GM18873 (cell line): ENCODE data around the gene UGP2.
"Not testable (repeated sequence)": the region's sequence is repeated elsewhere in the genome, so short reads cannot be mapped to it uniquely, and the experiment has no call there.

Experiments used
- ATAC-seq: cut with Tn5 transposase; IDR thresholded peaks from one replicate; pipeline ENCODE4 v1.9.1; 2021; ENCODE audit warnings: mild to moderate bottlenecking, moderate library complexity, moderate number of reproducible peaks; ENCODE audit not compliant: unreplicated experiment, low FRiP score

Gene UGP2

DNA sequence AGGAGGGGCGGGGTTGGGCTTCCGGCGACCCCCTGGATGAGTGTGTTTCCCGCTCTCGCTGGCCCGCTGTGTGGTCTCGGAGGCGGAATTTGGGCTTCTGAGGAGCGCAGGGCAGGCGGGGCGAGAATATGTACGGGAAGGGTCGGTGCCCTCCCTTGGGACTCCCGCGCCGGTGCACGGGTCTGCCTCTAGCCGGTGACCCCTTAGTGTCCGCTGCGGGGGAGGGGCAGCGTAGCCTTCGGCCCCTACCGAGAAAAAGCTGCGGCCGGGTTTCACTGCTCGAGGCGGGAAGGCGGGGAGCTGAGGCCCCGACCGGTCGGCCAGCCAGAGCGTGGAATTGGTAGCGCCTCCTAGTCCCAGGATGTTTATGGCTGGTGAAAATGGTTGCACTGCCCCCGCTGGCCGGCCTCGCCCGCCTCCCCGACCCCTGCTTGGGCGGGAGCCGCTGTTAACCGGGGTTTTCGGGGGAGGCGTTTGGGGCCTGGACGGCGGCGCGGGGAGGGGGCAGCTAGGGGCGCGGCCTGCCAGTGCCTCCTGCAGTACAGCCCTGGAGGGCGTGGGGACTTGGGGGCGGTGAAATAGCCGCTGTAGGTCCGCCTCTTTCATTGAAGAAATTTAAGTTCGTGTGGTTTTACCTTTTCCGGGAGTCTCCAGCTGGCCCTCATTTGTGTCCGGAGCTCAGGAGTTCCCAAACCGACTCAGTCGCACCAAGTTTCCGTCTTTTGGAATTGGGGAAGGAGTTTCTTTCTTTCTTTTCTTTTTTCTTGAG, at the start of gene UGP2:
TSS of gene UGP2 (plus strand) at position 643 of the 769 bp plus-strand sequence. CDS start 290 bp downstream, outside the sequence.
- ATAC-seq = peak; percentile 42

DNA sequence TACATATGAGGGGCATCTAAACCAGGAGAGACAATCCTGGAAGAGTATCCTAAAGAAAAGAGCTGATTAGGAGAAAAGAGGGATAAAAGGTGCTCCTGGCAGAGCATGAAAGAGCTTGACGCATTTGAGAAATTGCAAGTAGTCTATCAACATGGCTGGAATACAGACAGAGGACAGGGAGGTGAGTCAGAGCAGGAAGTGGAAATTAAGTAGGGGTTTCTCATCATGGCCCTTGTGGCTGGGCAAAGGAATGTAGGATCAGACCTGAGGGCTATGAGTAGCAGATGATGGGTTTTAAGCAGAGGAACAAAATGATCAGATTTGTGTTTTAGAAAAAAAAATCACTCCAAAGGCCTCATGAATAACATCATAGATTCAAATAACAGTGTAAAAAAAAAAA, 49.2 kb upstream of the UGP2 start:
- ATAC-seq = no peak

DNA sequence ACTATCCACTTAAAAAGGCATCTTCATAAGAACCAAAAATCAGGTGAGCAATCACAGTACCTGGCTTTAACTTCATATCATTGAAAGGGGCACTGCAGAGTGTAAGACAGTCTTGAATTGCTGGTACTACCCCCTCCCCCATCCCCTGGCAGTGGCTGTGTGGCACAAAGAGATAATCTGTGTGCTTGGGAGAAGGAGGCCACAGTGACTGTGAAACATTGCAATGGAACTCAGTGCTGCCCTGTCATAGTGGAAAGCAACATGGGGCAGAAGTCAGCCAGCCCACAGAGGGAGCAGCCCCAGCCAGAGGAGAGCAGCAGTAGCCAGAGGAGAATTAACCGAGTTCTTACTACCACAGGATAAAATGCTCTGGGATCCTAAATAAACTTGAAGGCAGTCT, 45.3 kb upstream of the UGP2 start:
- no peak for ATAC-seq

DNA sequence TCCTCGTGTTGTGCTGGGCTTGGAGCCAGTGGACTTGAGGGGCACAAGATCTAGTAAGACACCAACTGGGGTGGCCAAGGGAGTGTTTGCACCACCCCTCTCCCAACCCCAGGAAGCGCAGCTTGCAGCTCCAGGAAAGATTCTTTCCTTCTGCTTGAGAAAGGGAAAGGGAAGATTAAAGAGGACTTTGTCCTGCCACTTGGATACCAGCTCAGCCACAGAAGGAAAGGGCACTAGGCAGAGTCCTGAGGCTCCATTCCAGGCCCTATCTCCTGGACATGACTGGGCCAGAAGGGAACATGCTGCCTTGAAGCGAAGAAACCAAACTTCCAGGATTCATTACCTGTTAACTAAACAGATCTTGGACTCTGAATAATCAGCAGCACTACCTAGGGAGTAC, 44.9 kb upstream of the UGP2 start:
- no peak for ATAC-seq

DNA sequence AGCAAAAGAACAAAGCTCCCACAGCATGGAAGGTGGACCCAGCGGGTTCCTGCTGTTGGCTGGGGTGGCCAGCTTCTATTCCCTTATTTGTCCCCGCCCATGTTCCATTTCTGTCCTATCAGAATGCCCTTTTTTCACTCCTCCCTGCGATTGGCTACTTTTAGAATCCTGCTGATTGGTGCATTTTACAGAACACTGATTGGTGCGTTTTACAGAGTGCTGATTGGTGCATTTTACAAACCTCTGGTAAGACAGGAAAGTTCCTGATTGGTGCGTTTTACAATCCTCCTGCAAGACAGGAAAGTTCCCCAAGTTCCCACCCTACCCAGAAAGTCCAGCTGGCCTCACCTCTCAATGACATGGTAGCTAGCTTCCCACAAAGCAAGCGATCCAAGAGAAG, 40.2 kb upstream of the UGP2 start:
- ATAC-seq = no peak

DNA sequence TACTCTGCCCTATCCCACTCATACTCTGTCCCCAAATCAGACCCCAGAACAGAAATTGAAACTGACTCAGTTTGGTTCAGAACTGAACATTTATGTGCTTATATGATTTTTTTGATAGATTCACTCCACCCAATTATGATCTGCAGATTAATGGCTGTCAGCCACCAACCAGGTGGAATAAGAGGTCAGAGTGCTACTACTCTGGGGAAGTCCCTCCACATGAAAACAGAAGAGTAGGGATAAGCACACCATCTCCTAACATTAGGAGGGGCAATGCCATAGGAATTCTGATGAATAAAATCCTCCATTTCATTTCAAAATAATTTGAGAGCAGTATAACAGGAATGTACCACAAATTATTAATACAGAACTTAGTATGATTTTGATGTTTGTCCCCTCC, 36.3 kb upstream of the UGP2 start:
- ATAC-seq = no peak

DNA sequence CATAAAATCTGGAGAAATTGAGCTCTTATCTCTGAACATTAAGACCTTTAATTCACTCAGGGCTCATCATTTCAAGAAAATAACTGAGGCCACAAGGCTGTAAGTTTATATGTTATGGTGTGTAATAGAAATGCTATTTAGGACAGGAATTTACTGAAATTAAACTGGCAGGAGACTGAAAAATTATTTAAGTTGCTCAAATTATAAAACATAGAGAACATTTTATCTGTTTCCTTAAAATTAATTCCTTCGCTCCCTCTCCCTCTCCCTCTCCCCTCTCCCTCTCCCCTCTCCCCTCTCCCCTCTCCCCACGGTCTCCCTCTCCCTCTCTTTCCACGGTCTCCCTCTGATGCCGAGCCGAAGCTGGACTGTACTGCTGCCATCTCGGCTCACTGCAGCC, 33.7 kb upstream of the UGP2 start:
- ATAC-seq = not testable (repeated sequence)

DNA sequence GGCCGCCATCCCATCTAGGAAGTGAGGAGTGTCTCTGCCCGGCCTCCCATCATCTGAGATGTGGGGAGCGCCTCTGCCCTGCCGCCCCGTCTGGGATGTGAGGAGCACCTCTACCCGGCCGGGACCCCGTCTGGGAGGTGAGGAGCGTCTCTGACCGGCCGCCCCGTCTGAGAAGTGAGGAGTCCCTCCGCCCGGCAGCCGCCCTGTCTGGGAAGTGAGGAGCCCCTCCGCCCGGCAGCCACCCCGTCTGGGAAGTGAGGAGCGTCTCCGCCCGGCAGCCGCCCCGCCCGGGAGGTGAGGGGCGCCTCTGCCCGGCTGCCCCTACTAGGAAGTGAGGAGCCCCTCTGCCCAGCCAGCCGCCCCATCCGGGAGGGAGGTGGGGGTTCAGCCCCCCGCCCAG, 32.8 kb upstream of the UGP2 start:
- ATAC-seq = not testable (repeated sequence)

DNA sequence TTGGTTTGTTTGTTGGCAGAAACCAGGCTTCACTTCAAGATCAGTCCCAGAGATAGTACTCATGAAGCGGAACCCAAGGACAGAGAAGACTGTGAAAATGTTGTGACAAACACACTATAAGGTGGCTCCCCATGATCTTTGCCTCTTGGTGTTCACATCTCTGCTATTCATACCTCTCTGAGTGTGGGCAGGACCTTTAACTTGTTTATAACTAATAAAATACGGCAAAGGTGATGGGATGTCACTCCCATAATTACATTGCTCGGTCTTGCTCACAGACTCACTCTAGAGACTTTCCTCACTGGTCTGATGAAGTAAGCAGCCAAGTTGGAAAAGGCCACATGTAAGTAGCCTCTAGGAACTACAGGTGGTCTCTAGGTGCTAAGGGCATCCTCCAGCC, 30.6 kb upstream of the UGP2 start:
- no peak for ATAC-seq

DNA sequence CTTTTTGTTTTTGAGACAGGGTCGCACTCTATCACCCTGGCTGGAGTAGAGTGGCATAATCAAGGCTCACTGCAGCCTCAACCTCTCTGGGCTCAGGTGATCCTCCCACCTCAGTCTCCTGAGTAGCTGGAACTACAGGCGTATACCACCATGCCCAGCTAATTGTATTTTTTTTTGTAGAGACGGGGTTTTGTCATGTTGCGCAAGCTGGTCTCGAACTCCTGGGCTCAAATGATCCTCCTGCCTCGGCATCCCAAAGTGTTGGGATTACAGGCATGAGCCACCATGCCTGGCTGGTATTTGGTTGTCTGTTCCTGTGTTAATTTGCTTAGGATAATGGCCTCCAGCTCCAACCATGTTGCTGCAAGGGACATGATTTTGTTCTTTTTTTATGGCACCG, 29.8 kb upstream of the UGP2 start:
- not testable (repeated sequence) for ATAC-seq

DNA sequence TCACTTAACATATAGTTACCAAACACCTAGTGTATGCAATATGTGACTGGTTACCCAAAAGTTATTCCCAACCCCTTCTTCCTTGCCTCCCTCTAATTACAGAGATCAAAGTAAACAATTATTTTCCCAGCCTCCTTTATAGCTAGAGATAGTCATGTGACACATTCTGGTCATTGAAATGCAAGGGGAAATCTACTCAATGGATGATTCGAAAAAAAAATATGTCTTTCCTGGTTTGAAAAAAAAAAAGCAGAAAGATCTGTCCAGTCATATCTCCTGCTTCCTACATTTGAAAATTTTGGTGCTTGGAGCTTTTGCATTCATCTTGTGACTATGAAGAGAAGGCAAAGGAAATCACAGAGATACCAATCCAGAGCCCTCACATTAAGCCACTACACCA, 27.6 kb upstream of the UGP2 start:
- no peak for ATAC-seq

DNA sequence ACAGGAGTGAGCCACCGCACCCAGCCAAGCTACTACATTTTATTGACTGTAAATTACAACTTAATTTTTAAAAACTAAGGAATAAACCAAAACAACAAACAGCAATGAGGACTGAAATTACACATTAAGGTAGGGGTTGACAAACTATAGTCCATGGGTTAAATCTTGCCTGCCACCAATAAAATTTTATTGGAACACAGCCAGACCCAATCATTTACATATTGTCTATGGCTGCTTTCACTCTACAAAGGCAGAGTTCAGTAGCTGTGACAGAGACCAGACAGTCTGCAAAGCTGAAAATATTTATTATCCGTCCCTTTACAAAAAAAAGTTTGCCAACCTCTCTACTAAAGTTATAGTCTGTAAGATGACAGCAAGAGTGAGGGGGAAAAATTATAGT, 24.3 kb upstream of the UGP2 start:
- ATAC-seq = no peak

DNA sequence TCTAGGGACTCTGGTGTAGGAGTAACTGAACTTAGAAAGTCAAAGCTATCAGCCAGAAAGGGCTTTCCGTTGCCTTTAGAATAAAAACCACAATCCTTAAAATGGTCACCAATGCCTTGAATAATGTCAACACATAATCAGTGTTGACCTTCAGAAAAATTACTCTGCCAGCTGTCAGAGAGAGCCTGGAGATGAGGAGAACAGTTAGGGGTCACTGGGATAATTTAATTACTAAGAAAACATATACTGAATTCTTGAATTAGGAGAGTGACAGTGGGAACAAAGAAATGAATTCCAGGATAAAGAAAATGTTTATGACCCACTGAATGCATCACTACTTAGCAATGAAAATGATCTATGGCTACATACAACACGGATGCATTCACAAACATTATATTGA, 23.4 kb upstream of the UGP2 start:
- no peak for ATAC-seq

DNA sequence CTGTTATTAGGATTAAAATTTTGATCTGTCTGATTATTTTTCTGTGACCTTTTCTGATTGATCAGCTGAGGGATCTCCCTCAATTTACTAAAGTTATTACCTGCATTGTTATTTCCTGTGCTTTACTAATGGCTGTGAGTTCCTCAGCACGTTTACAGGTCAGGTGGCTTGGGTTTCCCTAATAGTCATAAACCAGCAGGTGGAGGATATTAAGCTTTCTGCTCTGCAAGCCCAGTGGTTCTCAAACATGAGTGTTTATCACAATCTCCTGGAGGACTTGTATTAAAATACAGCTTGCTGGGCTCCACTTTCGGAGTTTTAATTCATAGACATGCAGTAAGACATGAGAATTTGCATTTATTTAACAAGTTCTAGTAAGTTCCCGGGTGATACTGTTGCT, 22.4 kb upstream of the UGP2 start:
- ATAC-seq = no peak

DNA sequence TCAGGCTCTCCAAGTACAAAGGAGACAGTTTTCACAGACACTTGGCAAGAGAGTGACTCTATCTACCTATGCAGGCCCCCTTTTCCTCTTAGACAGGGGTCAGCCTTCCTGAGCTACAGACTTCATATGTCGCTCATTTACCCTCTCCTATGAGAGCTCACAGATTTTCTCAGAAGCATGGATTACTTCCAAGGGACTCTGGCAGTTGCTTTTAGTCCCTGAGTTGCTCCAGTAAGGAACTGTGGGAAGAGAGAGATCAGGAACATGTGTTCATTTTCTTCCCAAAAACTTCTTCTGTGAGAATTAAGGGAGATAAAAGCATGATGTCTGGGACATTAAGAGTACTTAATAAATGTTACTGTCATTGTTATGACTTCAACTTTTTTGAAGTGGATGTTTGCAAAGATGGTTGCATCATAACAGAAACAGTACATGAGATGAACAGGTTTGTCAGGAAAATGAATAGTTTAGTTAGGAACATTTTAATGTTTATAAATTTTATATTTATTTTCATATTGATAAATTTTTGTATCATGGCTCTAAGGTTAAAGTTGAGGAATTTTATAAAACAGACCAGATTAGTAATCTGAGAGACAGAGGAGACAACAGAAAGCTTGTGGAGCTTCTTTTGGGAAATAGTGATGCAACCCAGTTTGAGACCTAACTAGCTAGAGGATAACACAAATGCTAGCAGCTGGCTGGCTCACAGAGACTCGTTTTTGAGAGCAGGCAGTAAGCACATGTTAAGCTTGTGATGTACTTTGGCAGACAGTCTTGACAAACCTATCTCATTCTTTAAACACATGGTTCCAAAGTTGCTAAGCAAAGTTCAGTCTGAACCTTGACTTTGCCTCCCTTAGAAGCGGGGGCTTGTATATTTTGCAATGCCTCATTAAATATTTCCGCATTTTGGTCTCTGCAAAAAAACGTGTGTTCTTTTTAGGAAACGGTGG, 21.7 kb upstream of the UGP2 start:
- ATAC-seq = no peak

DNA sequence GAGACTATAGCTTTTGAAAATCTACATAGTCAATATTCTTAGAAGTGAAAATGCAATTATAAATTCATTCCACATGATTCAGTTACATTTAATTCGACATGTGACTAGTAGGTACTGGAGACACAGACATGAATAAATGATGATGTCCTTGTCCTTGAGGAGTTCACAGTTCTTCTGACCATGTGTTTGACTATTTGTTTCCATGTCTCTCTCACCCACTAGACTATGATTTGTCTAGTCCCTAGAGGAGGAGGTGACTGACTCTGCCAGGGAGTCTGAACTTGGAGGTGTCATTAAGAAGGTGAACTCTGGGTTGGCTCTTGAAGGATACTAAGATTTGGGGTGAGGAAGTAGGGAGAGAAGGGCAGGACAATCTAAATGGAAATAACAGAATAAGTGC, 20.7 kb upstream of the UGP2 start:
- no peak for ATAC-seq

DNA sequence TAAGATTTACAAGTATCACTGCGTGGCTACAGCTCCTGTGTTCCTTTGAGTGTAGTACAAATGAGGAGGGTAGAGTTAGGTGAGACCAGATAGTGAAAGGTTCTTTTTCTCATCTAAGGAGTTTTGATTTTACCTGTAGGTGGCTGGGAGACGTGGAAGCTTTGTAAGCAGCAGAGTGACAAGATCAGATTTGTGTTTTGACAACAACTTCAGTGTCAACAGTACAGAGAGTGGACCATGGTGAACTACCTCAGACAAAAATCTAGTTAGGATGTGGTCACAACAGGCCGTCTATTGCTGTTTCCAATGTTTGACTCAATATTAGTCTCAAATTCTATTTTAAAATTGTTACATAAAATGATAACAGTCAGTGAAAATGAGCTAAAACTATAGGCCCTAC, 20.3 kb upstream of the UGP2 start:
- no peak for ATAC-seq

DNA sequence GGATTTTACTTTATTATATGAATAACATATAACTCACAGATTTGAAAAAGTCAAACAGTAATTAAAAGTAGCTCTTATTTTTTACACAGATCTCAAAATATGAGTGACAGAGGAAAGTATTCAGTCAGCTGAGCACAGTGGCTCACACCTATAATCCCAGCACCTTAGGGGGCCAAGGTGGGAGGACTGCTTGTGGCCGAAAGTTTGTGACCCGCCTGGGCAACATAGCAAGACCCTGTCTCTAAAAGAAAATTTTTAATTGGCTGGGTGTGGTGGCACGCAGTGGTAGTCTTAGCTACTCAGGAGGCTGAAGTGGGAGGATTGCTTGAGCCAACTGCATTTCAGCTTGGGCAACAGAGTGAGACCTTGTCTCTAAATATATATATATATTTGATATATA, 19.2 kb upstream of the UGP2 start:
- no peak for ATAC-seq

DNA sequence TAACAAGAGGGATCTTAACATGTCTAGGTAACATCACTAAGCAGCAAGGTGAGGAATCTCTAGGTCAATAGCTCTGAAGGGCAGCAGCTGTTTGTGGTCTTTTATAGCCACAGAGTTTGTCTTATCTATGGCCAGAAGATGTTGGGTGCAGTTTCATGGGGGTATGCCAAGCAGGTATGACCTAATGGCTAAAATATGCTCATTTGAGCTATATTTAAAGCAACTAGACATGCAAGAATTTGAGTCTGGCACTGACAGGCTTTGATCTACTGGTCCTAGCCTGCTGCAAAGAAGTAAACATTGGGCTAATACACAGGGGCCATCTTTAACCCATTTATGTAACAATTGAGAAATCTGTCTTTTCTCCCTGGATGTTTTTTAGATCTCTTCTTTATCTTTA, 13.9 kb upstream of the UGP2 start:
- no peak for ATAC-seq

DNA sequence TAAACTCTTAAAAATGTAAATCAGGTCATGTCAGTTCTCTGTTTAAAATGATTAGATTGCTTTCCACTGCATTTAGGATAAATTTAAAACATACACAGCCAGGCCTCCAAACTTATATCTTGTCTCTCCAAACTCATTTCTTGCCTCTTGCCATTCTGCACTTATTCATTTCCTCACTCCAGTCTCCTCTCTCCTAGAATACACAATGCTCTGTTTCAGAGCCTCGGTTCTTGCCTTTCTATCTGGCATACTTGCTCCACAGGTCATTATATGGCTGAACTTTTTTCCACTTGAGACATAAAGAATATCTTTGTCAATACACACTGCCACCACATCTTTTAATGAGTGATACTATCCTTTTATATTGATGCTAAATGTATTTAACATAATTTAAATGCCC, 10.5 kb upstream of the UGP2 start:
- ATAC-seq = no peak

DNA sequence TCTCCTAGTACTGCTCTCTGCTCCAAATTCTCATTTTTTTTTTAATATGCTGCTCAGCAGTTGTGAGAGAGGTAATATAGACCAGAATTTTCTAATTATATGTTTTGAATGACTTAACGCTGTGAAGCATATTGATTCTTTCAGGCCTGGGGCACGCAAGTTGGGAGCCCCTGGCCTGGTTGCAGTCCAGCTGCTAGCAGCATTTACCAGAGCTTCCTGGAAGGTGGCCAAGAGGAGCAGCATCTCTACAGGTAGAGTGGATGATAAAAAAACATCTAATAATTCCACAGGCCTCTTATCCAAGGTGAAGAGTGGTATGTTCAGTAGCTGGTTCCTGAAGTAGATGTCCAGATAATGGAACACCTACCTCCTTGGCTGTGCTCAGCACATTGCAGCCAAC, 7.3 kb upstream of the UGP2 start:
- ATAC-seq = no peak
